Right lobe of liver (tissue), 6 donors: ENCODE measurements around the gene SBF1. TPM values are rescaled to one million over a fixed set of nuclear protein-coding genes. Genes with fewer than 3 reads are reported as not detected.

Experiments
- ATAC-seq, 4 donors: fragments of 200-7000 bp; cut with Tn5 transposase; one replicate each; pipeline ENCODE4 v1.9.1; 2020; ENCODE audit warnings: mild to moderate bottlenecking in 4 of 4, moderate library complexity in 4 of 4
- DNase-seq, 3 donors: peaks; one replicate each; pipeline ENCODE4 v3.0.0-alpha.2; 2020
- H3K27ac ChIP-seq, 3 donors: fragments of 200-600 bp; one replicate each; pipeline ENCODE4 v1.8.0; 2022
- H3K27me3 ChIP-seq, 2 donors: fragments of 200-600 bp; one replicate each; pipeline ENCODE4 v1.8.0; 2022
- H3K36me3 ChIP-seq, 4 donors: fragments of 200-600 bp; sonication (generic) in 1 of 4; one replicate each; pipeline versions ENCODE4 v1.5.1 to v1.8.0; 2017 to 2022; ENCODE audit warnings: control low read depth in 1 of 4
- H3K4me1 ChIP-seq, 4 donors: fragments of 200-600 bp; sonication (generic) in 1 of 4; one replicate each; pipeline versions ENCODE4 v1.5.1 to v1.8.0; 2017 to 2022; ENCODE audit warnings: control low read depth in 1 of 4
- H3K4me3 ChIP-seq, 3 donors: fragments of 200-600 bp; one replicate each; pipeline ENCODE4 v1.8.0; 2022
- H3K9me3 ChIP-seq, 4 donors: fragments of 200-600 bp; sonication (generic) in 1 of 4; one replicate each; pipeline versions ENCODE4 v1.5.1 to v1.8.0; 2017 to 2022; ENCODE audit warnings: control low read depth in 1 of 4
- POLR2A ChIP-seq: fragments of 450-650 bp; IDR thresholded peaks from one replicate; pipeline ENCODE4 v1.6.1; 2017; ENCODE audit warnings: antibody characterized with exemption, mild to moderate bottlenecking
- WGBS: methylation state at CpG from one replicate; pipeline ENCODE4 v1.1.6; 2018; ENCODE audit warnings: low coverage, low lambda C conversion rate; ENCODE audit not compliant: insufficient coverage; ENCODE audit errors: missing lambda C conversion rate; 5-methylcytosine and 5-hydroxymethylcytosine counted together
- intact Hi-C, 2 donors: fragments of 100-400 bp; cut with DNase I; formaldehyde crosslinking; loops; one replicate each; pipeline versions ENCODE4 v1.11.2 to v1.14.1; 2022
- total RNA-seq, 6 experiments: library from RNA; depleted of rRNA in 2 of 6; stranded (reverse); fragments of >200 nt in 2 of 6; fragmentation: NEBNext Ultra II Directional in 3 of 6; extraction: Animal tissue kit (Norgen Biotek cat#: 25700) in 3 of 6; gene quantifications; one replicate each; pipeline versions ENCODE4 v1.1.0 to v1.2.4, GENCODE V29; 2016 to 2023
- TF ChIP-seq, protein P1 (sequence below), 4 donors: fragments of 200-600 bp in 3 of 4; fragments of 450-650 bp in 1 of 4; IDR thresholded peaks; one replicate each; pipeline versions ENCODE4 v1.5.1 to v1.8.0; 2016 to 2022; ENCODE audit warnings: antibody characterized with exemption in 4 of 4, mild to moderate bottlenecking in 2 of 4
- donor health status: DM: no; HTN: yes; CAD: no.
- donor health status: DM: no; HTN: no; CAD: no.
- donor health status: DM: no; HTN: no; CAD: no.
- donor health status: DM: no; HTN: yes; CAD: no.
- donor health status: DM: no; HTN: yes; CAD: no.

Gene SBF1
- total RNA-seq, 6 experiments from 2014 or later, result 18.3 to 28.9 (median 22.8) TPM

DNA sequence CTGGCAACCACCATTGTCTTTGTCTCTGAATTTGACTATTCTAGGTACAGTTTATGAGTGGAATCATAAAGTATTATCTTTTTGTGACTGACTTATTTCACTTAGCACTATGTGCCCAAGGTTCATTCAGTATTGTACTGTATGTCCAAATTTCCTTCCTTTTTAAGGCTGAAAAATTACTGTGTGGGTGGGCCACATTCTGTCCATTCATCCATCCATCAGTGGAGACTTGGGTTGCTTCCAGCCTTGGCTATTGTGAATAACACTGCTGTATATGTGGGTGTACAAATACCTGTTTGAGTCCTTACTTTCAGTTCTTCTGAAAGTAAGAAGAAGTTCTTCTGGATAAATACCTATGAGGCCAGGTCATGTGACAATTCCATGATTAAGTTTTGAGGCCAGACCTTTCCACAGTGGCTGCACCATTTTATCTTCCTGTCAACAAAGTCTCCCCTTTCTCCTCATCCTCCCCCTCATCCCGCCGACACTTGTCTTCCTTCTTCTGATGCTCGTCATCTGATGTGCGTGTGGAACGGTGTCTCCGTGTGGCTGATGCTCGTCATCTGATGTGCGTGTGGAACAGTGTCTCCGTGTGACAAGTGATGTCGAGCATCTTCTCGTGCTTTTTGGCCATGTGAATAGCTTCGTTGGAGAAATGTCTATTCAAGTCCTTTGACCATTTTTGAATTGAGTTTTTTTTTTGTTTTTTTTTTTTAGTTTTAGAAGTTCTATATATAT is 49.5 kb downstream of the SBF1 start:
- ATAC-seq, result no peak
- peaks cover 7 to 86% (median 44%) of the 10 kb centered on the region in 4 donors for H3K36me3 ChIP-seq
- 93% methylated on average over 6 of the region's 12 CpGs for WGBS
- no peak overlapping the region for H3K4me3 ChIP-seq
- H3K27ac ChIP-seq, result no peak overlapping the region
- TF ChIP-seq, protein P1, sequence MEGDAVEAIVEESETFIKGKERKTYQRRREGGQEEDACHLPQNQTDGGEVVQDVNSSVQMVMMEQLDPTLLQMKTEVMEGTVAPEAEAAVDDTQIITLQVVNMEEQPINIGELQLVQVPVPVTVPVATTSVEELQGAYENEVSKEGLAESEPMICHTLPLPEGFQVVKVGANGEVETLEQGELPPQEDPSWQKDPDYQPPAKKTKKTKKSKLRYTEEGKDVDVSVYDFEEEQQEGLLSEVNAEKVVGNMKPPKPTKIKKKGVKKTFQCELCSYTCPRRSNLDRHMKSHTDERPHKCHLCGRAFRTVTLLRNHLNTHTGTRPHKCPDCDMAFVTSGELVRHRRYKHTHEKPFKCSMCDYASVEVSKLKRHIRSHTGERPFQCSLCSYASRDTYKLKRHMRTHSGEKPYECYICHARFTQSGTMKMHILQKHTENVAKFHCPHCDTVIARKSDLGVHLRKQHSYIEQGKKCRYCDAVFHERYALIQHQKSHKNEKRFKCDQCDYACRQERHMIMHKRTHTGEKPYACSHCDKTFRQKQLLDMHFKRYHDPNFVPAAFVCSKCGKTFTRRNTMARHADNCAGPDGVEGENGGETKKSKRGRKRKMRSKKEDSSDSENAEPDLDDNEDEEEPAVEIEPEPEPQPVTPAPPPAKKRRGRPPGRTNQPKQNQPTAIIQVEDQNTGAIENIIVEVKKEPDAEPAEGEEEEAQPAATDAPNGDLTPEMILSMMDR (IDR thresholded peaks at IDR 0.05), result no peak
- TF ChIP-seq POLR2A, result no peak
- intact Hi-C loops, result no loop called here
- no peak for DNase-seq
- H3K27me3 ChIP-seq, result no peaks in the 10 kb centered on the region
- no peaks in the 10 kb centered on the region for H3K9me3 ChIP-seq
- H3K4me1 ChIP-seq, result peaks cover 0 to 9% (median 0%) of the 10 kb centered on the region in 4 donors

DNA sequence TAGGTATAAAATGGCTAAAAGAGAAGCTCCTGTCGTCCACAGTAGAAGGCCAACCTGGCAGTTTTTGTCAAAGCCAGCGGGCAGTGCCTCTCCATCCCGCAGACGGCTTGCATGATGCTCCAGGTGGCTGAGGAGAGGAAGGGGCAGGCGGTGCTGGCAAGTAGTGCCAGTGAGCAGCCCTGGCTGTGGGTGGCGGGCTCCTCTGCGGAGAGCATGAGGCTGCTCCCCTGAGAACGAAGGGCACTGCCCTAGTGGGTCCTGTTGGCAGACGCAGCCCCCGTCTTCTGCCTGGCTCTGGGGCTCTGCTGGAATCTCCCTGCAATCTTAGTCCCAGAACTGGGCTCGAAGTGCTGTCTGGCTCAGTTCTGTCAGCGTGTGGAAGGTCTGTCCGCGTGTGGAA is 50.9 kb downstream of the SBF1 start:
- no peaks in the 10 kb centered on the region for H3K9me3 ChIP-seq
- intact Hi-C loops, result no loop called here
- WGBS, result 100% methylated on average over 4 of the region's 14 CpGs
- H3K36me3 ChIP-seq, result peaks cover 5 to 86% (median 45%) of the 10 kb centered on the region in 4 donors
- ATAC-seq, result peak in 1 of 4 donors; percentile 9
- no peak for DNase-seq
- H3K4me3 ChIP-seq, result no peak overlapping the region
- TF ChIP-seq POLR2A, result no peak
- TF ChIP-seq, protein P1 (IDR thresholded peaks at IDR 0.05), result no peak
- H3K27me3 ChIP-seq, result no peaks in the 10 kb centered on the region
- H3K4me1 ChIP-seq, result peaks cover 0 to 9% (median 0%) of the 10 kb centered on the region in 4 donors
- no peak overlapping the region for H3K27ac ChIP-seq

DNA sequence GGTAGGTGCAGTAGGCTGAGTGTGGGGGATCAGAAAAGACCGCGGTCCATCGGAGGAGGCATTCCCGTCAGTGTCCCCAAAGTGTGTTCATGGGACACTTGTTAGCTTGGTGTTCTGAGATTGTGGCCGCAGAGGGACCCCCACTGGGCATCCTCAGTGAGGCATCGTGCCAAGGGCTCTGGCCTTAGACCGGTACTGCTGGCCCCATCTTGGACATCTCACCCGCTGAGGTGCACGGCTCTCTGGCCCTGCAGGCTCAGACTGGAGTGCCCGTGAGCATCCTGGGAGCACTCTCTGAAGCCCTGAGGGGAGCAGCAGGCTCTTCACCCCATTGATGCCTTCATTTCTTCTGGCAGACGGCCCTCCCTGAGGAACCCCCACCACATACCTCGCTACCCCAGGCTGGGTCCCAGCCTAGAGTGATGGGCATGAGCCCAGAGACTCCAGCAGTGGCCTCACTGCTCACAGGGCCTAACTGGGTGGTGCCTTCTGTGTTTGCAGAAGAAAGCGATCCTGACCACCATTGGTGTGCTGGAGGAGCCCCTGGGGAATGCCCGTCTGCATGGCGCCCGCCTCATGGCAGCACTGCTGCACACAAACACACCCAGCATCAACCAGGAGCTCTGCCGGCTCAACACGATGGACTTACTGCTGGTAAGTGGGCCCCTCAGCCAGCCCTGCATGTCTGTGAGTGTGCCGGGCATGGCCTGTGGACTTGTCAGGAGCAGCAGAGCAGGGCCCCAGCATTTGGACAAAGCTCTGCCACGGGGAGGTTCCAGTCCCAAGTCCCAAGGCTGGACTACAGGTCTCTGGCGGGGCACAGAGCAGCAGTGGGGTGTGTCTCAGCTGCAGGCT is 51.6 kb downstream of the SBF1 start:
- no peaks in the 10 kb centered on the region for H3K27me3 ChIP-seq
- no peaks in the 10 kb centered on the region for H3K9me3 ChIP-seq
- TF ChIP-seq, protein P1 (IDR thresholded peaks at IDR 0.05), result no peak
- no peak for TF ChIP-seq POLR2A
- ATAC-seq (no peak), DNase-seq (no peak)
- H3K36me3 ChIP-seq, result peaks cover 5 to 86% (median 45%) of the 10 kb centered on the region in 4 donors
- peaks cover 0 to 9% (median 0%) of the 10 kb centered on the region in 4 donors for H3K4me1 ChIP-seq
- 97% methylated on average over 5 of the region's 21 CpGs for WGBS
- H3K27ac ChIP-seq, result no peak overlapping the region
- no peak overlapping the region for H3K4me3 ChIP-seq
- intact Hi-C loops, result no loop called here

DNA sequence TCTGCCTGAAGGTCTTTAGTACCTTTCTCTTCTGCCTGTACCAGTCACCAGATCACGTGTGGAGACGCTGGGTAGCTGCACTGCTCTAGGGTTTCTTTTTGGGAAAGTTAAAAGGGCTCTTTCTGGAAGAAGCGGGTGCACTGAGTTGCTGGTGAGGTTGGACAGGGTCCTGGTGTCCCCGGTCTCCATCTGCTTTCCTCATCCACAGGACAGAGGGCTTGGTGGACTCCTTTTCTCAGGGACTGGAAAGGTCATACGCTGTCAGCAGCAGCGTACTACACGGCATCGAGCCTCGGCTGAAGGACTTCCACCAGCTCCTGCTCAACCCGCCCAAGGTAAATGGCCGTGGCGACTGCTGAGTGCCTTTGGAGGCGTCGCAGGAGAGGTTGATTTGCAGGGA is 52.8 kb downstream of the SBF1 start:
- intact Hi-C loops, result no loop called here
- H3K27me3 ChIP-seq, result no peaks in the 10 kb centered on the region
- peaks cover 0 to under 1% (median 0%) of the 10 kb centered on the region in 4 donors for H3K4me1 ChIP-seq
- TF ChIP-seq, protein P1 (IDR thresholded peaks at IDR 0.05), result no peak
- no peak for TF ChIP-seq POLR2A
- H3K4me3 ChIP-seq, result no peak overlapping the region
- peaks cover 5 to 89% (median 46%) of the 10 kb centered on the region in 4 donors for H3K36me3 ChIP-seq
- H3K9me3 ChIP-seq, result no peaks in the 10 kb centered on the region
- DNase-seq (no peak), ATAC-seq (no peak)
- 96% methylated on average over 4 of the region's 14 CpGs for WGBS
- H3K27ac ChIP-seq, result no peak overlapping the region
